ENCODE measurements around the gene PRXL2B. TPM values are rescaled to one million over a fixed set of nuclear protein-coding genes. Genes with fewer than 3 reads are reported as not detected.
A peak's percentile ranks its signal among the peaks of the same experiment; 100 is the strongest.

PRXL2B gene
- total and polyA plus RNA-seq, 10 of the 15 experiments (the other 5 are each of a cell fraction or from before 2014, with no cell fraction given), result 0.44 to 5.6 (median 4.0) TPM

DNA sequence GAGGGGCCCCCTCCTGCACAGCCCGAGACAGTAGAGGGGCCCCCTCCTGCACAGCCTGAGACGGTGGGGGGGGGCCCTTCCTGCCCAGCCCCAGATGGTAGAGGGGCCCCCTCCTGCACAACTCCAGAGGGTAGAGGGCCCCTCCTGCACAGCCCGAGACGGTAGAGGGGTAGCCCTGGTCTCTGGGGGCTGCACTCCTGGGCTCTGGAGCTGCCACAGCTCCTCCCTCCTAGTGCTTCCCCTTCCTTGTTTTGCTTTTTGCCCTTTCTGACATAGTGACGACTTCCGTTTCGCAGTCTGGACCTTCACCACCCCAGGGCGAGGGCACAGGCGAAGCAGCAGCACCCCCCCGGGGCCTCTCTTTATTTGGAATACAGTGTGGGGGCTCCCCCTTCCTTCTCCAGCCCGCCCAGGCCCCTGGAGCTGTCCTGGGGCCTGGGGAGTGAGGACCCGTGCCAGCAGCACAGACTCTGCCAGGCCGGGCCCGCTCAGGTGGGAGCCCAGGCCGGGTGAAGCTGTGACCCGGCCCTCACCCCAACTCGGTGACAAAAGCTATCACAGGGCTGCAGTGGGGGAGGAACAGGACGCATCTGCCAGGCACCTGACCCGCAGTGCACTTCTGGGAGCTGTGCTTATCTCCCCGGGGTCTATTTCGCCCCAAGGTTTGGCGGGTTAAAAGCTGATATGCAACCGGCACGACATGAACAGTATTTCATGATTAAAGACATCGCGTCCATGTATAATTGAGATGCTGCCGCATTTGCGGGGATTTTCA, 1.1 kb upstream of the PRXL2B start (continued):
- TF ChIP-seq, protein P1, sequence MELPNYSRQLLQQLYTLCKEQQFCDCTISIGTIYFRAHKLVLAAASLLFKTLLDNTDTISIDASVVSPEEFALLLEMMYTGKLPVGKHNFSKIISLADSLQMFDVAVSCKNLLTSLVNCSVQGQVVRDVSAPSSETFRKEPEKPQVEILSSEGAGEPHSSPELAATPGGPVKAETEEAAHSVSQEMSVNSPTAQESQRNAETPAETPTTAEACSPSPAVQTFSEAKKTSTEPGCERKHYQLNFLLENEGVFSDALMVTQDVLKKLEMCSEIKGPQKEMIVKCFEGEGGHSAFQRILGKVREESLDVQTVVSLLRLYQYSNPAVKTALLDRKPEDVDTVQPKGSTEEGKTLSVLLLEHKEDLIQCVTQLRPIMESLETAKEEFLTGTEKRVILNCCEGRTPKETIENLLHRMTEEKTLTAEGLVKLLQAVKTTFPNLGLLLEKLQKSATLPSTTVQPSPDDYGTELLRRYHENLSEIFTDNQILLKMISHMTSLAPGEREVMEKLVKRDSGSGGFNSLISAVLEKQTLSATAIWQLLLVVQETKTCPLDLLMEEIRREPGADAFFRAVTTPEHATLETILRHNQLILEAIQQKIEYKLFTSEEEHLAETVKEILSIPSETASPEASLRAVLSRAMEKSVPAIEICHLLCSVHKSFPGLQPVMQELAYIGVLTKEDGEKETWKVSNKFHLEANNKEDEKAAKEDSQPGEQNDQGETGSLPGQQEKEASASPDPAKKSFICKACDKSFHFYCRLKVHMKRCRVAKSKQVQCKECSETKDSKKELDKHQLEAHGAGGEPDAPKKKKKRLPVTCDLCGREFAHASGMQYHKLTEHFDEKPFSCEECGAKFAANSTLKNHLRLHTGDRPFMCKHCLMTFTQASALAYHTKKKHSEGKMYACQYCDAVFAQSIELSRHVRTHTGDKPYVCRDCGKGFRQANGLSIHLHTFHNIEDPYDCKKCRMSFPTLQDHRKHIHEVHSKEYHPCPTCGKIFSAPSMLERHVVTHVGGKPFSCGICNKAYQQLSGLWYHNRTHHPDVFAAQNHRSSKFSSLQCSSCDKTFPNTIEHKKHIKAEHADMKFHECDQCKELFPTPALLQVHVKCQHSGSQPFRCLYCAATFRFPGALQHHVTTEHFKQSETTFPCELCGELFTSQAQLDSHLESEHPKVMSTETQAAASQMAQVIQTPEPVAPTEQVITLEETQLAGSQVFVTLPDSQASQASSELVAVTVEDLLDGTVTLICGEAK (IDR thresholded peaks at IDR 0.05; ENCODE audit: borderline replicate concordance), result peak; percentile 80; the same call in 1 of the 2 replicates
- TF ChIP-seq, protein P2, sequence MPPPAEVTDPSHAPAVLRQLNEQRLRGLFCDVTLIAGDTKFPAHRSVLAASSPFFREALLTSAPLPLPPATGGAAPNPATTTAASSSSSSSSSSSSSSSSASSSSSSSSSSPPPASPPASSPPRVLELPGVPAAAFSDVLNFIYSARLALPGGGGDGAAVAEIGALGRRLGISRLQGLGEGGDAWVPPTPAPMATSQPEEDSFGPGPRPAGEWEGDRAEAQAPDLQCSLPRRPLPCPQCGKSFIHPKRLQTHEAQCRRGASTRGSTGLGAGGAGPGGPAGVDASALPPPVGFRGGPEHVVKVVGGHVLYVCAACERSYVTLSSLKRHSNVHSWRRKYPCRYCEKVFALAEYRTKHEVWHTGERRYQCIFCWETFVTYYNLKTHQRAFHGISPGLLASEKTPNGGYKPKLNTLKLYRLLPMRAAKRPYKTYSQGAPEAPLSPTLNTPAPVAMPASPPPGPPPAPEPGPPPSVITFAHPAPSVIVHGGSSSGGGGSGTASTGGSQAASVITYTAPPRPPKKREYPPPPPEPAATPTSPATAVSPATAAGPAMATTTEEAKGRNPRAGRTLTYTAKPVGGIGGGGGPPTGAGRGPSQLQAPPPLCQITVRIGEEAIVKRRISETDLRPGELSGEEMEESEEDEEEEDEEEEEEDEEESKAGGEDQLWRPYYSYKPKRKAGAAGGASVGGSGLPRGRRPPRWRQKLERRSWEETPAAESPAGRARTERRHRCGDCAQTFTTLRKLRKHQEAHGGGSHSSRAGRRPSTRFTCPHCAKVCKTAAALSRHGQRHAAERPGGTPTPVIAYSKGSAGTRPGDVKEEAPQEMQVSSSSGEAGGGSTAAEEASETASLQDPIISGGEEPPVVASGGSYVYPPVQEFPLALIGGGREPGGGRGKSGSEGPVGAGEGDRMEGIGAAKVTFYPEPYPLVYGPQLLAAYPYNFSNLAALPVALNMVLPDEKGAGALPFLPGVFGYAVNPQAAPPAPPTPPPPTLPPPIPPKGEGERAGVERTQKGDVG (CRISPR knock-in tag; IDR thresholded peaks at IDR 0.05), result no peak
- TF ChIP-seq CHD1 (IDR thresholded peaks at IDR 0.05; ENCODE audit: low read depth, low read length) (no peak), SMARCA5 (IDR thresholded peaks at IDR 0.05) (no peak), FOS (IDR thresholded peaks at IDR 0.05; ENCODE audit: borderline replicate concordance, extremely low read depth, insufficient read length) (no peak), PML (IDR thresholded peaks at IDR 0.05; ENCODE audit: low read length) (no peak), RB1 (IDR thresholded peaks at IDR 0.05; ENCODE audit: borderline replicate concordance) (0 out of 2 replicates have a peak, but pooled peaks have one; percentile 41), MEF2B (IDR thresholded peaks at IDR 0.05; ENCODE audit: partially characterized antibody, poor library complexity, severe bottlenecking) (peak; percentile 81), CREM (IDR thresholded peaks at IDR 0.05; ENCODE audit: low read depth) (no peak), LARP7 (IDR thresholded peaks at IDR 0.05) (peak; percentile 45; the same call in 1 of the 2 replicates), ATF7 (IDR thresholded peaks at IDR 0.05; ENCODE audit: low read depth) (peak; percentile 65; the same call in 1 of the 2 replicates)
- TF ChIP-seq, protein P3, sequence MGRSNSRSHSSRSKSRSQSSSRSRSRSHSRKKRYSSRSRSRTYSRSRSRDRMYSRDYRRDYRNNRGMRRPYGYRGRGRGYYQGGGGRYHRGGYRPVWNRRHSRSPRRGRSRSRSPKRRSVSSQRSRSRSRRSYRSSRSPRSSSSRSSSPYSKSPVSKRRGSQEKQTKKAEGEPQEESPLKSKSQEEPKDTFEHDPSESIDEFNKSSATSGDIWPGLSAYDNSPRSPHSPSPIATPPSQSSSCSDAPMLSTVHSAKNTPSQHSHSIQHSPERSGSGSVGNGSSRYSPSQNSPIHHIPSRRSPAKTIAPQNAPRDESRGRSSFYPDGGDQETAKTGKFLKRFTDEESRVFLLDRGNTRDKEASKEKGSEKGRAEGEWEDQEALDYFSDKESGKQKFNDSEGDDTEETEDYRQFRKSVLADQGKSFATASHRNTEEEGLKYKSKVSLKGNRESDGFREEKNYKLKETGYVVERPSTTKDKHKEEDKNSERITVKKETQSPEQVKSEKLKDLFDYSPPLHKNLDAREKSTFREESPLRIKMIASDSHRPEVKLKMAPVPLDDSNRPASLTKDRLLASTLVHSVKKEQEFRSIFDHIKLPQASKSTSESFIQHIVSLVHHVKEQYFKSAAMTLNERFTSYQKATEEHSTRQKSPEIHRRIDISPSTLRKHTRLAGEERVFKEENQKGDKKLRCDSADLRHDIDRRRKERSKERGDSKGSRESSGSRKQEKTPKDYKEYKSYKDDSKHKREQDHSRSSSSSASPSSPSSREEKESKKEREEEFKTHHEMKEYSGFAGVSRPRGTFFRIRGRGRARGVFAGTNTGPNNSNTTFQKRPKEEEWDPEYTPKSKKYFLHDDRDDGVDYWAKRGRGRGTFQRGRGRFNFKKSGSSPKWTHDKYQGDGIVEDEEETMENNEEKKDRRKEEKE (IDR thresholded peaks at IDR 0.05), result no peak
- TF ChIP-seq, protein P4, sequence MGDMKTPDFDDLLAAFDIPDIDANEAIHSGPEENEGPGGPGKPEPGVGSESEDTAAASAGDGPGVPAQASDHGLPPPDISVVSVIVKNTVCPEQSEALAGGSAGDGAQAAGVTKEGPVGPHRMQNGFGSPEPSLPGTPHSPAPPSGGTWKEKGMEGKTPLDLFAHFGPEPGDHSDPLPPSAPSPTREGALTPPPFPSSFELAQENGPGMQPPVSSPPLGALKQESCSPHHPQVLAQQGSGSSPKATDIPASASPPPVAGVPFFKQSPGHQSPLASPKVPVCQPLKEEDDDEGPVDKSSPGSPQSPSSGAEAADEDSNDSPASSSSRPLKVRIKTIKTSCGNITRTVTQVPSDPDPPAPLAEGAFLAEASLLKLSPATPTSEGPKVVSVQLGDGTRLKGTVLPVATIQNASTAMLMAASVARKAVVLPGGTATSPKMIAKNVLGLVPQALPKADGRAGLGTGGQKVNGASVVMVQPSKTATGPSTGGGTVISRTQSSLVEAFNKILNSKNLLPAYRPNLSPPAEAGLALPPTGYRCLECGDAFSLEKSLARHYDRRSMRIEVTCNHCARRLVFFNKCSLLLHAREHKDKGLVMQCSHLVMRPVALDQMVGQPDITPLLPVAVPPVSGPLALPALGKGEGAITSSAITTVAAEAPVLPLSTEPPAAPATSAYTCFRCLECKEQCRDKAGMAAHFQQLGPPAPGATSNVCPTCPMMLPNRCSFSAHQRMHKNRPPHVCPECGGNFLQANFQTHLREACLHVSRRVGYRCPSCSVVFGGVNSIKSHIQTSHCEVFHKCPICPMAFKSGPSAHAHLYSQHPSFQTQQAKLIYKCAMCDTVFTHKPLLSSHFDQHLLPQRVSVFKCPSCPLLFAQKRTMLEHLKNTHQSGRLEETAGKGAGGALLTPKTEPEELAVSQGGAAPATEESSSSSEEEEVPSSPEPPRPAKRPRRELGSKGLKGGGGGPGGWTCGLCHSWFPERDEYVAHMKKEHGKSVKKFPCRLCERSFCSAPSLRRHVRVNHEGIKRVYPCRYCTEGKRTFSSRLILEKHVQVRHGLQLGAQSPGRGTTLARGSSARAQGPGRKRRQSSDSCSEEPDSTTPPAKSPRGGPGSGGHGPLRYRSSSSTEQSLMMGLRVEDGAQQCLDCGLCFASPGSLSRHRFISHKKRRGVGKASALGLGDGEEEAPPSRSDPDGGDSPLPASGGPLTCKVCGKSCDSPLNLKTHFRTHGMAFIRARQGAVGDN (IDR thresholded peaks at IDR 0.05), result peak; percentile 97

Measured in GM12878 (cell line).